Mucosa of stomach (tissue), 1 donor: ENCODE measurements around the gene KISS1R.
A peak's percentile ranks its signal among the peaks of the same experiment; 100 is the strongest.
"Not testable (repeated sequence)": the region's sequence is repeated elsewhere in the genome, so short reads cannot be mapped to it uniquely, and the experiment has no call there.

Experiments used
- H3K27me3 ChIP-seq: one replicate; pipeline ENCODE4 v1.7.0; 2013; ENCODE audit warnings: mild to moderate bottlenecking, low read length; ENCODE audit not compliant: control insufficient read depth, insufficient read depth
- H3K36me3 ChIP-seq: one replicate; pipeline ENCODE4 v1.7.0; 2013; ENCODE audit warnings: low read length; ENCODE audit not compliant: control insufficient read depth, insufficient read depth
- H3K4me1 ChIP-seq: one replicate; pipeline ENCODE4 v1.7.0; 2013; ENCODE audit warnings: mild to moderate bottlenecking, low read length; ENCODE audit not compliant: control insufficient read depth, insufficient read depth
- H3K4me3 ChIP-seq: one replicate; pipeline ENCODE4 v1.7.0; 2013; ENCODE audit warnings: low read length
- H3K9ac ChIP-seq: one replicate; pipeline ENCODE4 v1.7.0; 2013; ENCODE audit warnings: mild to moderate bottlenecking, low read length, moderate library complexity
- H3K9me3 ChIP-seq: one replicate; pipeline ENCODE4 v1.7.0; 2013; ENCODE audit warnings: mild to moderate bottlenecking, low read length, moderate library complexity; ENCODE audit not compliant: control insufficient read depth
- donor health status: Pancreatic carcinoma.

Gene KISS1R

GRCh38 chr19:885536-886224 lies 31.5 kb upstream of the KISS1R start:
- Histone ChIP-seq H3K4me3 (no peak overlapping the region), H3K27me3 (no peaks in the 10 kb centered on the region), H3K36me3 (peaks cover 26% of the 10 kb centered on the region), H3K9ac (no peak overlapping the region), H3K4me1 (no peaks in the 10 kb centered on the region), H3K9me3 (no peaks in the 10 kb centered on the region)

GRCh38 chr19:887072-887471 lies 30.1 kb upstream of the KISS1R start:
- H3K9ac ChIP-seq = no peak overlapping the region
- H3K36me3 ChIP-seq = peaks cover 15% of the 10 kb centered on the region
- H3K4me1 ChIP-seq = peaks cover 5% of the 10 kb centered on the region
- no peaks in the 10 kb centered on the region for H3K9me3 ChIP-seq
- no peaks in the 10 kb centered on the region for H3K27me3 ChIP-seq
- H3K4me3 ChIP-seq = no peak overlapping the region

GRCh38 chr19:887599-887998 lies 29.5 kb upstream of the KISS1R start:
- Histone ChIP-seq H3K27me3 (no peaks in the 10 kb centered on the region), H3K9me3 (no peaks in the 10 kb centered on the region), H3K9ac (no peak overlapping the region), H3K36me3 (peaks cover 10% of the 10 kb centered on the region), H3K4me1 (peaks cover 5% of the 10 kb centered on the region), H3K4me3 (no peak overlapping the region)

GRCh38 chr19:888581-889385 lies 28.4 kb upstream of the KISS1R start:
- Histone ChIP-seq H3K36me3 (peaks cover 9% of the 10 kb centered on the region), H3K4me1 (peaks cover 5% of the 10 kb centered on the region), H3K9ac (no peak overlapping the region), H3K27me3 (no peaks in the 10 kb centered on the region), H3K4me3 (no peak overlapping the region), H3K9me3 (no peaks in the 10 kb centered on the region)

GRCh38 chr19:889662-890295 lies 27.4 kb upstream of the KISS1R start:
- Histone ChIP-seq H3K36me3 (peaks cover 5% of the 10 kb centered on the region), H3K9ac (no peak overlapping the region), H3K27me3 (no peaks in the 10 kb centered on the region), H3K4me1 (peaks cover 5% of the 10 kb centered on the region), H3K9me3 (no peaks in the 10 kb centered on the region), H3K4me3 (no peak overlapping the region)

- Histone ChIP-seq H3K4me1 (peaks cover 5% of the 10 kb centered on the region), H3K36me3 (no peaks in the 10 kb centered on the region), H3K27me3 (no peaks in the 10 kb centered on the region), H3K9ac (no peak overlapping the region), H3K9me3 (no peaks in the 10 kb centered on the region), H3K4me3 (no peak overlapping the region)
These were observed 26.3 kb upstream of the KISS1R start for GRCh38 chr19:890831-891230.

- not testable (repeated sequence) for H3K36me3 ChIP-seq, H3K4me1 ChIP-seq, H3K9me3 ChIP-seq, H3K27me3 ChIP-seq
- peak overlapping the region; percentile 96 for H3K9ac ChIP-seq
- peak overlapping the region; percentile 77 for H3K4me3 ChIP-seq
These were observed 25.5 kb upstream of the KISS1R start for GRCh38 chr19:891421-892200.

GRCh38 chr19:892243-892893 lies 24.8 kb upstream of the KISS1R start:
- no peaks in the 10 kb centered on the region for H3K36me3 ChIP-seq
- H3K9ac ChIP-seq = peak overlapping the region; percentile 96
- H3K4me3 ChIP-seq = peak overlapping the region; percentile 77
- peaks cover 5% of the 10 kb centered on the region for H3K4me1 ChIP-seq
- no peaks in the 10 kb centered on the region for H3K27me3 ChIP-seq
- no peaks in the 10 kb centered on the region for H3K9me3 ChIP-seq

- no peaks in the 10 kb centered on the region for H3K27me3 ChIP-seq
- peaks cover 5% of the 10 kb centered on the region for H3K4me1 ChIP-seq
- no peaks in the 10 kb centered on the region for H3K36me3 ChIP-seq
These were observed 24.0 kb upstream of the KISS1R start, which contains the start of the genes MED16 and RNU6-9 for GRCh38 chr19:892894-893689. TSS of gene MED16 (minus strand) at chr19:893187. CDS start at chr19:891131, 2,056 bp downstream. TSS of gene RNU6-9 (plus strand) at chr19:893484.

GRCh38 chr19:896434-896833 lies 20.7 kb upstream of the KISS1R start:
- H3K36me3 ChIP-seq = no peaks in the 10 kb centered on the region
- no peak overlapping the region for H3K4me3 ChIP-seq
- peaks cover 4% of the 10 kb centered on the region for H3K4me1 ChIP-seq
- no peaks in the 10 kb centered on the region for H3K27me3 ChIP-seq
- no peak overlapping the region for H3K9ac ChIP-seq
- no peaks in the 10 kb centered on the region for H3K9me3 ChIP-seq

More at GRCh38 chr19:892894-893689, 24.0 kb upstream of the KISS1R start, which contains the start of the genes MED16 and RNU6-9:
- Histone ChIP-seq H3K9ac (peak within 1 kb of the TSS; percentile 96), H3K9me3 (no peaks in the 10 kb centered on the region), H3K4me3 (peak within 1 kb of the TSS; percentile 77)
